Thyroid gland (tissue), 4 donors: Measurements from ENCODE around the gene KLRC2.

ENCODE experiments used
- POLR2A ChIP-seq, 2 donors: fragments of 450-650 bp; IDR thresholded peaks; one replicate each; pipeline ENCODE4 v1.6.1; 2017; ENCODE audit warnings: antibody characterized with exemption in 2 of 2, mild to moderate bottlenecking in 2 of 2, moderate library complexity in 1 of 2
- TF ChIP-seq, protein P1 (sequence below), 6 experiments: fragments of 200-600 bp in 3 of 6; fragments of 450-650 bp in 3 of 6; sonication (generic) in 3 of 6; IDR thresholded peaks; one replicate each; pipeline ENCODE4 v1.5.1; 2016 to 2019; ENCODE audit warnings: antibody characterized with exemption in 6 of 6, mild to moderate bottlenecking in 2 of 6, inconsistent platforms in 1 of 6, moderate library complexity in 1 of 6

DNA sequence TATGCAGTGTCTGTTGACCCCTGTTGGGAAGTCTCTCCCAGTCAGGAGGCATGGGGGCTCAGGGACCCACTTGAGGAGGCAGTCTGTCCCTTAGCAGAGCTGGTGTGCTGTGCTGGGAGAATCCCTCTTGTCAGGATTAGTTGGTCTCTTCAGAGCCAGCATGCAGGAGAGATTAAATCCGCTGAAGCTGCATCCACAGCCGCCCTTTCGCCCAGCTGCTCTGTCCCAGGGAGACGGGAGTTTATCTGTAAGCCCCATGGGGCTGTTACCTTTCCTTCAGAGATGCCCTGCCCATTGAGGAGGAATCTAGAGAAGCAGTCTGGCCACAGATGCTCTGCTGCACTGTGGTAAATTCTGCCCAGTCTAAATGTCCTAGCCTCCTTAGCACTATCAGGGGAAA, 30.5 kb upstream of the KLRC2 start:
- TF ChIP-seq, protein P1, sequence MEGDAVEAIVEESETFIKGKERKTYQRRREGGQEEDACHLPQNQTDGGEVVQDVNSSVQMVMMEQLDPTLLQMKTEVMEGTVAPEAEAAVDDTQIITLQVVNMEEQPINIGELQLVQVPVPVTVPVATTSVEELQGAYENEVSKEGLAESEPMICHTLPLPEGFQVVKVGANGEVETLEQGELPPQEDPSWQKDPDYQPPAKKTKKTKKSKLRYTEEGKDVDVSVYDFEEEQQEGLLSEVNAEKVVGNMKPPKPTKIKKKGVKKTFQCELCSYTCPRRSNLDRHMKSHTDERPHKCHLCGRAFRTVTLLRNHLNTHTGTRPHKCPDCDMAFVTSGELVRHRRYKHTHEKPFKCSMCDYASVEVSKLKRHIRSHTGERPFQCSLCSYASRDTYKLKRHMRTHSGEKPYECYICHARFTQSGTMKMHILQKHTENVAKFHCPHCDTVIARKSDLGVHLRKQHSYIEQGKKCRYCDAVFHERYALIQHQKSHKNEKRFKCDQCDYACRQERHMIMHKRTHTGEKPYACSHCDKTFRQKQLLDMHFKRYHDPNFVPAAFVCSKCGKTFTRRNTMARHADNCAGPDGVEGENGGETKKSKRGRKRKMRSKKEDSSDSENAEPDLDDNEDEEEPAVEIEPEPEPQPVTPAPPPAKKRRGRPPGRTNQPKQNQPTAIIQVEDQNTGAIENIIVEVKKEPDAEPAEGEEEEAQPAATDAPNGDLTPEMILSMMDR (IDR thresholded peaks at IDR 0.05) = no peak
- TF ChIP-seq POLR2A (IDR thresholded peaks at IDR 0.05) = no peak
